ENCODE data around the gene ATIC.
A peak's percentile ranks its signal among the peaks of the same experiment; 100 is the strongest.

Gene ATIC

DNA sequence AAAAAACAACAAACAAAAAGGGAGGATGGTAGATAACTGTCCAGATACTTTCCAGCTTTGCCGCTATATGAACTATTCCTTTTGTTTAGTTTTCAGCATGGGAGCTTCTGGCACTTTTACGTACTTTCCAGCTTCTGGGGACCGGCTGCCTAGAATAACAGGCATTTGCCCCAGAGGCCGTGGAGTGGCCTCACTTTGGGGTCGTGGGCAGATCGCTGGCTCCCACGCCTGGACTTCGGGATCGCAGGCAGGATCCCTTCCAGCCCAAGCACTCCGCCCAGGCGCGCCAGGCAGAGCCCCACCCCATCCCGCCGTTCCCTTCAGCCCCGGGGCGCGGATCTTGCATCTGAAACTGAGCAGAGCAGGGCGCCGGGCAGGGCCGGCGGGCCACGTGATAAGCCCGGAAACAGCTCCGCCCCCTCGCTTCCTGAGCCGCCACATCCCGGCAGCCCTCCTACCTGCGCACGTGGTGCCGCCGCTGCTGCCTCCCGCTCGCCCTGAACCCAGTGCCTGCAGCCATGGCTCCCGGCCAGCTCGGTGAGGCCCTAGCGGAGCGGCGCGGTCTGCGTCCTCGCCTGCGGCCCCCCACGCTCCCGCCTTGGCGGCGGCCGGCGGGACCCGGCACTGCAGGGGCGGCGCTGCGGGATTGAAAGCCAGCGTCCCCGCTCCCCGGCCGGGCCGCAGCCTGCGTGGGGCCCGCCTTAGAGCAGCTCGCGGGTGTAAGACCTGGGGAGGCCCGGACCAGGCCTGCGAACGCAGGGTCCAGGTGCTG lies at the start of gene ATIC:
Gene ATIC, plus strand, starts transcription at position 435 of the 772 bp plus-strand sequence. Its CDS starts 84 bp downstream, at position 519.
- Histone ChIP-seq H3K9ac (no peak within 1 kb of the TSS), H3K4me2 (ENCODE audit: low read length) (peak within 1 kb of the TSS; percentile 89), H3K4me3 (ENCODE audit: low read depth, low read length) (peak within 1 kb of the TSS; percentile 83), H3K27me3 (ENCODE audit: control insufficient read depth, insufficient read depth, low read length) (no peaks in the 10 kb centered on the region), H2AFZ (peak within 1 kb of the TSS; percentile 96), H3K9me3 (ENCODE audit: control insufficient read depth, low read length) (no peaks in the 10 kb centered on the region), H3K27ac (peak within 1 kb of the TSS; percentile 81), H3K36me3 (ENCODE audit: control insufficient read depth, insufficient read depth, low read length) (no peaks in the 10 kb centered on the region), H3K79me2 (no peaks in the 10 kb centered on the region), H3K4me1 (peaks cover 6% of the 10 kb centered on the region)
- TF ChIP-seq CTCF (IDR thresholded peaks at IDR 0.05) = no peak

- H3K27me3 ChIP-seq (ENCODE audit: control insufficient read depth, insufficient read depth, low read length) = no peaks in the 10 kb centered on the region
- no peaks in the 10 kb centered on the region for H3K4me1 ChIP-seq
- no peak for TF ChIP-seq CTCF (IDR thresholded peaks at IDR 0.05)
- H3K9me3 ChIP-seq (ENCODE audit: control insufficient read depth, low read length) = no peaks in the 10 kb centered on the region
- H3K4me2 ChIP-seq (ENCODE audit: low read length) = no peak overlapping the region
- H2AFZ ChIP-seq = peak overlapping the region; percentile 10
- H3K4me3 ChIP-seq (ENCODE audit: low read depth, low read length) = no peak overlapping the region
- H3K36me3 ChIP-seq (ENCODE audit: control insufficient read depth, insufficient read depth, low read length) = no peaks in the 10 kb centered on the region
- no peaks in the 10 kb centered on the region for H3K79me2 ChIP-seq
- no peak overlapping the region for H3K27ac ChIP-seq
- H3K9ac ChIP-seq = no peak overlapping the region
These were observed 49.6 kb upstream of the ATIC start for GRCh38 chr2:215262303-215262702.

DNA sequence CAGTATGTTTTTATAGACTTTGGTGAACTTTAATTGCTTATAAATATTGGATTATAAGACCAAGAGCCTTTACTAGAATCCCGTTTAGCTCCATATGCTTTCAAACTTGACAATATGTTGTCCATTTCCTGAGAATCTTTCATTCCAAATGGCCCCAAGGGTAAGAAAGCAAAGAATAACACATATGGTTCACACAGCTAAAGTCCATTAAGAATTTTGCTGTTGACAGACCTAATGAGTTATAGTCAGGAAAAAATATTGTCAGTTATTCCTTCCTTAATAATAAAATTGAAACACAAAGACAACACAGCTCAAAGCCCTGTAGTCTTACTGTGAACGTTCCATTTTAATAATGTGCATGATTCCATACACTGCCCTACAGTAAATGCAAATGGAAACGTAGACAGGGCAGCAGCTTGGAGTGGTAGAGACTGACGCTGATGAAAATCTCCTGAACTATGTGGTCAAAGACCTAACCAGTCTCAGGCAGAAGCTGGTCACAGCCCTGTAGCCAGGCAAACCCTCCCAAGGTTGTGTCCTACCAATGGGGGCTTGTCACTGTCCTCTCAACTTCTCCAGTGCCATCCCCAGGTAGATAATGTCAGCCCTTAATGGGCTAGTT lies 49.0 kb upstream of the ATIC start:
- H3K36me3 ChIP-seq (ENCODE audit: control insufficient read depth, insufficient read depth, low read length) = no peaks in the 10 kb centered on the region
- H3K79me2 ChIP-seq = no peaks in the 10 kb centered on the region
- H3K9ac ChIP-seq = no peak overlapping the region
- H2AFZ ChIP-seq = no peak overlapping the region
- H3K27ac ChIP-seq = no peak overlapping the region
- H3K4me1 ChIP-seq = no peaks in the 10 kb centered on the region
- H3K9me3 ChIP-seq (ENCODE audit: control insufficient read depth, low read length) = no peaks in the 10 kb centered on the region
- H3K27me3 ChIP-seq (ENCODE audit: control insufficient read depth, insufficient read depth, low read length) = no peaks in the 10 kb centered on the region
- no peak for TF ChIP-seq CTCF (IDR thresholded peaks at IDR 0.05)
- no peak overlapping the region for H3K4me2 ChIP-seq (ENCODE audit: low read length)
- H3K4me3 ChIP-seq (ENCODE audit: low read depth, low read length) = no peak overlapping the region

GRCh38 chr2:215264374-215264773 lies 47.5 kb upstream of the ATIC start:
- no peaks in the 10 kb centered on the region for H3K4me1 ChIP-seq
- H3K9ac ChIP-seq = no peak overlapping the region
- H2AFZ ChIP-seq = no peak overlapping the region
- no peak overlapping the region for H3K4me2 ChIP-seq (ENCODE audit: low read length)
- H3K4me3 ChIP-seq (ENCODE audit: low read depth, low read length) = no peak overlapping the region
- no peaks in the 10 kb centered on the region for H3K9me3 ChIP-seq (ENCODE audit: control insufficient read depth, low read length)
- H3K27me3 ChIP-seq (ENCODE audit: control insufficient read depth, insufficient read depth, low read length) = no peaks in the 10 kb centered on the region
- H3K27ac ChIP-seq = no peak overlapping the region
- no peaks in the 10 kb centered on the region for H3K79me2 ChIP-seq
- H3K36me3 ChIP-seq (ENCODE audit: control insufficient read depth, insufficient read depth, low read length) = no peaks in the 10 kb centered on the region
- no peak for TF ChIP-seq CTCF (IDR thresholded peaks at IDR 0.05)
